Measurements from ENCODE around the gene RAB1B. TPM values are rescaled to one million over a fixed set of nuclear protein-coding genes. Genes with fewer than 3 reads are reported as not detected.
A peak's percentile ranks its signal among the peaks of the same experiment; 100 is the strongest.

RAB1B gene
- total RNA-seq, 1 donor from 2014 or later = 102 TPM

GRCh38 chr11:66277471-66278362, 9.3 kb downstream of the RAB1B start, which contains the start of gene CNIH2:
CNIH2 (plus strand) TSS chr11:66278175; CDS start chr11:66278457, 282 bp downstream.
- Mint-ChIP-seq H3K36me3 (ENCODE audit: insufficient read depth) (peaks cover 10% of the 10 kb centered on the region), H3K27me3 (peaks cover 7% of the 10 kb centered on the region), H3K4me1 (ENCODE audit: low read depth) (peaks cover 13% of the 10 kb centered on the region), H3K9me3 (ENCODE audit: low read depth) (no peaks in the 10 kb centered on the region), H3K27ac (no peak within 1 kb of the TSS), H3K4me3 (ENCODE audit: low read depth) (peak within 1 kb of the TSS; percentile 50)
- no peak for TF ChIP-seq CTCF (IDR thresholded peaks at IDR 0.05; ENCODE audit: unreplicated experiment)
- no peak for DNase-seq (ENCODE audit: low spot score, unreplicated experiment)

- TF ChIP-seq CTCF (IDR thresholded peaks at IDR 0.05; ENCODE audit: unreplicated experiment) = no peak
- peaks cover 13% of the 10 kb centered on the region for H3K4me1 Mint-ChIP-seq (ENCODE audit: low read depth)
- H3K9me3 Mint-ChIP-seq (ENCODE audit: low read depth) = no peaks in the 10 kb centered on the region
- H3K27me3 Mint-ChIP-seq = peaks cover 7% of the 10 kb centered on the region
- peaks cover 7% of the 10 kb centered on the region for H3K36me3 Mint-ChIP-seq (ENCODE audit: insufficient read depth)
- H3K4me3 Mint-ChIP-seq (ENCODE audit: low read depth) = peak overlapping the region; percentile 50
- no peak overlapping the region for H3K27ac Mint-ChIP-seq
- no peak for DNase-seq (ENCODE audit: low spot score, unreplicated experiment)
Observed at GRCh38 chr11:66278363-66279091, 10.1 kb downstream of the RAB1B start.

- H3K4me1 Mint-ChIP-seq (ENCODE audit: low read depth) = peaks cover 13% of the 10 kb centered on the region
- peaks cover 7% of the 10 kb centered on the region for H3K27me3 Mint-ChIP-seq
- no peak for TF ChIP-seq CTCF (IDR thresholded peaks at IDR 0.05; ENCODE audit: unreplicated experiment)
- DNase-seq (ENCODE audit: low spot score, unreplicated experiment) = no peak
- H3K9me3 Mint-ChIP-seq (ENCODE audit: low read depth) = no peaks in the 10 kb centered on the region
- H3K4me3 Mint-ChIP-seq (ENCODE audit: low read depth) = peak overlapping the region; percentile 58
- peaks cover 4% of the 10 kb centered on the region for H3K36me3 Mint-ChIP-seq (ENCODE audit: insufficient read depth)
- H3K27ac Mint-ChIP-seq = no peak overlapping the region
Observed at GRCh38 chr11:66279092-66279734, 10.8 kb downstream of the RAB1B start.

- H3K9me3 Mint-ChIP-seq (ENCODE audit: low read depth) = no peaks in the 10 kb centered on the region
- DNase-seq (ENCODE audit: low spot score, unreplicated experiment) = no peak
- peaks cover 13% of the 10 kb centered on the region for H3K4me1 Mint-ChIP-seq (ENCODE audit: low read depth)
- TF ChIP-seq CTCF (IDR thresholded peaks at IDR 0.05; ENCODE audit: unreplicated experiment) = no peak
- H3K27me3 Mint-ChIP-seq = peaks cover 7% of the 10 kb centered on the region
- no peak overlapping the region for H3K27ac Mint-ChIP-seq
- H3K4me3 Mint-ChIP-seq (ENCODE audit: low read depth) = no peak overlapping the region
- H3K36me3 Mint-ChIP-seq (ENCODE audit: insufficient read depth) = peaks cover 2% of the 10 kb centered on the region
Observed at GRCh38 chr11:66280428-66280827, 12.0 kb downstream of the RAB1B start.

GRCh38 chr11:66281001-66281400, 12.6 kb downstream of the RAB1B start:
- no peak for TF ChIP-seq CTCF (IDR thresholded peaks at IDR 0.05; ENCODE audit: unreplicated experiment)
- no peak overlapping the region for H3K4me3 Mint-ChIP-seq (ENCODE audit: low read depth)
- DNase-seq (ENCODE audit: low spot score, unreplicated experiment) = no peak
- no peaks in the 10 kb centered on the region for H3K9me3 Mint-ChIP-seq (ENCODE audit: low read depth)
- peaks cover 2% of the 10 kb centered on the region for H3K36me3 Mint-ChIP-seq (ENCODE audit: insufficient read depth)
- H3K27ac Mint-ChIP-seq = peak overlapping the region; percentile 30
- peaks cover 7% of the 10 kb centered on the region for H3K27me3 Mint-ChIP-seq
- peaks cover 13% of the 10 kb centered on the region for H3K4me1 Mint-ChIP-seq (ENCODE audit: low read depth)

Measured in progenitor cell of endocrine pancreas (in vitro differentiated cells).